HG02885 (cell line): ENCODE measurements around the gene CDH26.

Experiments
- ATAC-seq: cut with Tn5 transposase; IDR thresholded peaks from one replicate; pipeline ENCODE4 v1.9.1; 2021; ENCODE audit warnings: mild to moderate bottlenecking; ENCODE audit not compliant: unreplicated experiment, poor library complexity

Gene CDH26

DNA sequence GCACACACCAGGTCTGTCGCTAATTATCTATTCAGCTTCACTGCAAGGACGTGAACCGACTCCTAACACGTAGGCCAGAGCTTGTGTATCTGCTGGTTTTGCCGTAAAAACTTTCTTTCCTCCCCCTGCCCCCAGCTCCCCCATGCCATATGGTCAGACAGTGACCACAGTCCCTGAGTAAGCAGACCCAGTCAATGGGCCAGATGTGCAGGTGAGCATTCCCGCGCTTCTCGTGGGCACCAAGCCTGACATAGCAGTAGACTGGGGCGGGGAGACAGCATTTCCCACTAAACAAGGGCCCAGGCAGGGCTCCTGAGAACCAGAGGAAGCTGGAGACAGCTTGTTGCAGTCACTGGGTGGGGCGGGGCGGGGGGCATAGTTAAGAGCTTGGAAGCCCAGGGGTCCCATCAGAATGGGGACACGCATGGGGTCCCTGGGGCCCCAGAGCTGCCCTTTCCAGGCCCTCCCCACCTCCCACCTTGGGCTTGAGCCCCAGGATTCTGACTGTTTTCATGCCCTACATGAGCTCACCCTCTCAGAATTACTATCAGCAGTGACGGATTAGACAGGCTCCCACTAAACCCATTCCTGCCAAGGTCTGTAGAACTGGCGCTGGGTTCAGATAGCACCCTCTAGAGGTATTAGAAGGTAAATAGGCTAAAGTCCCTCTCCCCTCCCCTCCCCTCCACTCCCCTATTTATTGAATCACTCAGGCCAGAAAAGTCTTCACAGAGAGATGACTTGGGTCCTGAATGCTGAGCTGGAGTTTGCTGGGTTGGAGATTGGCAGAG lies 51.8 kb downstream of the CDH26 start:
- no peak for ATAC-seq

DNA sequence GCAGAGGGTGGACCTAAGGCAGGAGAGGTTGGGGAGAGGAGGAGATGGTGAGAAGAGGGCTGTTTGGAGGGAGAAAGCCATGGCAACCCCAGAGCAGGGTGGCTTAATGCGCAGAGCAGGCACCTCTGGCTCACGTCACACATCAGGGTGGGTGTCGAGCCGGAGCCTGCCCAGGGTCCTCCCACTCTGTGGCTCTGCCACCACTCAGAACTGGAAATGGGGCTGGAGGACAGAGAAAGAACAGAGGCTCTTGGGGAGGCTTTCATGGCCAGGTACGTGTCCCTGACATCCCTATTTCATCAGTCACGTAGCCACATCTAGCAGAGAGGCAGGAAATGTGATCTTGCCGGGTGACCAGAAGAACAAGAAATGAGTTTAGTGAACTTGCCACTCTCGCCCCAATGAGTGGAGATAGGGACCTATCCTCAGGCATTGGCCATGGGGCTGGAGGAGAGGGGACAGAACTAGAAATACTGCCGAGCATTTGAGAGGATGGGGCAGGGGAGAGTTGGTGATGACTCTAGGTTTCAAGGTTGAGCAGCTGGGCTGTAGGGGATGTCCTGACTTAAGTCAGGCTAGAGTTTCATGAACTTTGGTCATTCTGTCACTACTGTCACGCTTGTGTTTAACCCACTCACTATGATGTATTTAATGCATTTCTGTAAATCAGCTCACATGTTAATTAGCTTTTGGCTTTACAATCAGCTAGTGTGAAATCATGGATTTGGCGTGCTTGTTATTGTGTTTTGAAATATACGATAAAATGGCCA lies 52.7 kb downstream of the CDH26 start:
- ATAC-seq, result no peak

DNA sequence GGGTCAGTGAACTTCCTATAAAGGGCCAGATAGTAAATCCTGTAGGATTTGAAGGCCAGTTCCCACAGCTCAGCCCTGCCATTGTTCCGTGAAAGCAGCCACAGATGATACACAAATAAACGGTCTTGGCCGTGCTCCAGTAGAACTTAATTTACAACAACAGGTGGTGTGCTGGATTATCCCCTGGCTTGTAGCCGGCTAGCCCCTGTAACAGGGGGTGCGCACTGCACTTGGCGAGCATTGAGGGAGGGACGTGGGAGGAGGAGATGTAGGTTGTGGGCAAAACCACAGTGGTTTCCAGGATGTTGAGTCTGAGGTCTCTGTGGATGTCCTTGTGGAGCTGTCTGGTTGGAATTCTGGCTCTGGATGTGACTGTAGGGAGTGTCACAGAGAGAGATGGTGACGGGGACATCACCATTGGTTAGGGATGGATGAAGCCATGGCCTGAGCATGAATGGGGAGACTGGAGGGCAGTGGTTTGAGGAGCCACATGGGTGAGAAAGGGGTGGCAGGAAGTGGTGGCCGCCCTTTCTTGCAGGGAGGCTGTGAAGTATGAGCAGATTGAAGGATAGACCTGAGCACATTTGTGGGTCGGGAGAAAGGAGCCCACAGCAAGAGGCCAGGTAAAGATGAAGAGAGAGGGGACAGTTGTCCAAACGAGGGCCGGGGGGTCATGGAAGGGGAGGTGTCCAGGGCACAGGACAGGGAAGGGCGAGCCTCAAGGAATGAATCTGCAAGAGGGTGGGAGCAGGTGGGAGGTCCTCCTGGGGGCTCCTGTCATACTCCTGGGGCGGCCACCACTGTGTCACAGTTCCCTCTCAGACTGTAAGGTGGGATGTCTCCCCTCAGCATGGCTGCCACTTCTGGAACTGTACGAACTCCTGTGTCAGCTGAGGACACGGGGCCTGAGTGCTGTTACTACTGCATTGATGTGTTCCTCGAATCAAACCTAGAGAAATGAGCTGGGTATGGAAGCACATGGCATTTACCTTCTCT lies 53.6 kb downstream of the CDH26 start:
- no peak for ATAC-seq

DNA sequence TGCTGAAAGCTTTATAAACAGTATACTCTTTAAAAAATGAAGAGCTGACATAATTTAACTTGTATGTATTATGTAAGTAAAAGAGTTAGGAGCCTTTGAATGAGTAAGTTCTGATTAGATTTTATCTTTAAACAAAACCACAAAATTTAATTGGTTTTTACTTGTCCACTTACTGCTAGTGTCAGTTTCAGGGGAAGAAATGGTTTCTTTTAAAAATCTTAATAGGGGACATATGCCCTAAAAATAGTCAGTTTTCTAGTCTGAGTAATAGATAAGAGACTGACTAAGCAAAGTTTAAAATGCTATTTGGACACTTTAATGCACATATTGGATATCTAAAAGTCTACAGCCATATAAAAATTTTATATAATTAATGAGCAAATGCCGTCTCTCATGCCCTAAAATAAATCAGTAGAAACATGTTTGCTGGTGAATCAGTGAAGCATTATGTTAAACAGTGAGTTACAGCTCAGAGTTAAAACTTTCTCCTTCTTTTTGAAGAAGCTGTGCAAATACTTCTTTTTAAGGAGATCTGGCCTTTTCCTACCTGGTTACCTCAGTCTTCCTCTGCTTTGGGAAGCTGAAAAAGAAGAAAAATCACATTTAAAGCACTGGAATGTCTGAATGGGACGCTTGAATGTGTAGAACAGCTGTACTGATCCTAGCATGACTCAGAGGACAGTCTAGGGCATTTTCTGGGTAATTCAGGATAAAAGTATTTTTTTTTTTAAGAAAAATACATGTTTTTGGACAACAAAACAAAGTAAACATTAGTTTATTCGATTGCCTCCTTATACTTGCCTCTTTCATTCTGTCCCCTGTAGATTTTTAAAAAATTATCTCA lies 55.3 kb downstream of the CDH26 start:
- no peak for ATAC-seq

DNA sequence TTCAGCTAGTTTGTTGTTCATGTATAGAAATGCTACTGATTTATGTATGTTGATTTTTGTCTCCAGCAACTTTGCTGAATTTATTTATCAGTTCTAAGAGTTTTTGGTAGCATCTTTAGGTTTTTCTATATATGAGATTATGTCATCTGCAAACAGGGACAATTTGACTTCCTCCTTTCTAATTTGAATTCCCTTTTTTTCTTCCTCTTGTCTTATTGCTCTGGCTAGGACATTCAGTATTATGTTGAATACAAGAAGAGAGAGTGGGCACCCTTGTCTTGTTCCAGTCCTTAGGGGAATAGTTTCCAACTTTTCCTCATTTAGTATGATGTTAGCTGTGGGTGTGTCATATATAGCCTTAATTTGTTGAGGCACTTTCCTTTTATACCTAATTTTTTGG lies 58.2 kb downstream of the CDH26 start:
- ATAC-seq, result no peak

DNA sequence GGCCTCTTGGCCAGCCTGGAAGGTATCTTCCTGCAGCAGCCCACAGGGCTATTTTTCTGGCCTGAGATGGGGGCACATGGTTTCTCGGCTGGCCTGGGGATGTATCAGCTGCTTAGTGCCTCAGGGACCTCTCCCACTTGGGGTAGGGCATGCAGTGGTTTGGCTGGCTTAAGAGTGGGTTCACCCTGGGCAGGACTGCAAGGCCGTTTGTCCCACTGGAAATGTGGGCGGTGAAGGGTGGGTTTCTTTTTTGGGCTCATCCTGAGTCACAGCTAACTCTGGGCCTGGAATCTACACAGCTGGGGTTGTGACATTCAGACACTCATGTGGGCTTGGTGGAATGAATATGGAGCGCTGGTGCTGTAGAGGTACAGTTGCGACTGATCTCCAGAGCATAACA lies 62.0 kb downstream of the CDH26 start:
- ATAC-seq, result no peak

DNA sequence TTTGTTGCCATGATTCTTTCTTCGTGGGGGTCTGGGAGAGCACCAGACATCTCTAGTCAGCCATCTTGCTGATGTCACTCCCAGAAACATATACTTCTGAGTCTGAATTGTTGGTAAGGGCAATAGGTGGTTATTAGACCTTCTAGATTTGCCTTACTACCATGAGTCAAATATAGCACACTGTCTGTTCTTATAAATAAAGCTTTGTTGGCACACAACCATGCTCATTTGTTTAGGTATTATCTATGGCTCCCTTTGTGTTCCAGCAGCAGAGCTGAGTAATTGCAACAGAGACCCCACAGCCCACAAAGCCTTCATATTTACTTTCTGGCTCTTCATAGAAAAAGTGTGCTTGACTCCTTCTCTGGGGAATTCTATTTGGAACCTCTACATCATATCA lies 62.9 kb downstream of the CDH26 start:
- ATAC-seq, result no peak

DNA sequence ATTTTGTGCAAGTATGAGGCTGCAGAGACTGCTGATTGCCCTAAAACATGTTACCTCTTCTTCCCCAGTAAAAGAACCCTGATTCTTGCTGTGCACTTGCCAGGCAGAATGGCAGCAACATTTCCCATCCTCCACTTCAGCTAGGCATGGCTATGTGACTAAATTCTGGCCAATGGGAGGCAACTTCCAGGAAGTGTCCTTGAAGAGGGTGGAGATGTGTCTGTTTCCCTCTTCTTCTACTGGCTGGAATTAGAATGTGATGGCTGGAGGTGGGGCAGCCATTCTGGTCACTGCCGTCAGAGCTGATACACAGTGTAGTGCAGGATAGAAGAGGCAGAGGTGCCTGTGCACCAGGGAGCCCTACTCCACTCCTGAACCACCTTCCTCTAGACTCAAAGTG lies 64.6 kb downstream of the CDH26 start:
- no peak for ATAC-seq

DNA sequence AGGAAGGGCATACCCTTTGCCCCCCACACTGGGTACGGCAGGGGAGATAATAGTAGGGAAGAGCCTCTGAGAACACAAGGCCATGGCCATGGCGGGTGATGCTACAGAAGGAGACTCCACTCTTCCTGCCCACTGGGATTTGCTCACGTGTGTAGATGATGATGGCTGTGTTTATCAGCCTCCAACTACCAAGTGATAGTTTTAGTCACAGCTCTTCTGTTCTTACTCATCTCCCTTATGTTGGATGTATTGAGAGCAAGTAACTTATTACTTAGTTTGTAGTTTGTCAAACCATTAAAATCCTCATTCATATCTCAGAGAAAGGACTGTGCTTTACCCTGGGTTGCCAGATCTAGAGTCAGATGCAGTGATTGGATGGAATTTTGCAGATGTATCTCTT lies 66.0 kb downstream of the CDH26 start:
- ATAC-seq, result no peak

DNA sequence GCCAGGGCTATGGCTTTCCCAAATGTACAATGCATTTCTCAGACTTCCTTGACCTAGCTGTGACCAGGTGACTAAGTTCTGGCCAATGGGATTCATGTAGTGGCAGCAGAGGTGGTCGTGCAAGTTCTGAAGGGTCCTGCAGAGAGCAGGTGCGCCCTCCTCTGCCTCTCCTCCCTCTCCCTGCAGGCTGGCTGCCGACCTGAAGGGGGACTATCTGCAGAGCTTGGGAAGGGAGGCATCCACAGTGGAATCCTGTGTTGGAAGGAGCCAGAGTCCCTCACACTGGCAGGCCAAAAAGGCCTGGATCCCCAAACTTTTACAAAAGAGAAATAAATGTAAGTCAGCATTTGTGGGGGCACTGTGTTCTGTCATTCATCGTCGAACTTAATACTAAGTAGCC lies 66.6 kb downstream of the CDH26 start:
- ATAC-seq, result no peak

DNA sequence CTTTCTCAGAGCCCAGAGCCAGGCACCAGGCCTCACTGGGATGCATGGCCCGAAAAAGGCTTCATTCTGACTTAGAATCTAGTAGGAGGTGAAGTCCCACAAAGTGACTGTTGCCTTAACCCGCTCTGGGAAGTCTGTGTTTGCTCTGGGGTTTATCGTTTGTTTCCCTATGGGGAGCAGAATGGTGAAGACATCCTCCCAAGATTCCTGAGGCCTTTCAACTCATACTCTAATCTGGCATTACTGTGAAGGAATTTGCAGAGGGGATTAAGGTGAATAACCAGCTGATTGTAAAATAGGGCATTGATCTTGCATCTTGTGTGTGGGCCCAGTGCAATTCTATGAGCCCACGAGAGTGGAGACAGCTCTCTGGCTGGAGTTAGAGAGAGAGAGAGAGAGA lies 67.8 kb downstream of the CDH26 start:
- ATAC-seq, result no peak

DNA sequence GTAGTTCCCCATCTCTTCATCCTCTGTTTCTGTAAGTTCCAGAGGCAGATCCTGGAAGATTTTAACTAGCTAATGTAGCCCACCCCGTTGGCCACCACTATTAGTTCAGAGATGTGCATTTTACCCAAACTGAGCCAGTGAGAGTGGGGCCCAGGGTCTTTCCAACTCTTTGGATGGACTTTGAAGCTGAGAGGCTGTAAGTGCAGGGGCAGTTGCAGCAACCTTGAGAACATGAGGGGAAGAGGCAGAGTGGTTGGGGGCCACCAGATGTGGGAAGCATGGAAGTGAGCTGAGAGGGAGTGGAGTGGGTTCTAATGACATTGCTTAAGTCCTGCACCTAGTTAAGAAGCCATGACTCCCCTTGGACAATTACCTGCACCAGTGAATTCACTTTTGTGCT lies 72.2 kb downstream of the CDH26 start:
- ATAC-seq, result no peak

DNA sequence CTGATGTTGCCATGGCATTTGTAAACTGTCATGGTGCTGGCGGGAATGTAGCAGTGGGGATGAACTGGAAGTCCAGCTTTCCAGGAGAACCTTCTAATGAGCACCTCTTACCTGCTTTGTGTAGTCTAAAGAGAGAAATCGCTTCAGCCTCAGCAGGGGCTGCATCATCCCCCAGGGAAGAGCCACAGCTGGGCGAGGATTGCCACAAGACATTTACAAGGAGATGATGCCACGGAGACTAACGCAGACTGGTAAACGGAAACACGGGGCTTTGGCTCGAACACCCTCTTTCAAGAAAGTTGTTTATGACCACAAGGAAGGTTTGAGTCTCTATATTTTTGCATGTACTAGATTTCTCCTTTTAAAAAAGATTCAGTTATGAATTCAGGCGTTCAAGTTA lies 72.9 kb downstream of the CDH26 start:
- no peak for ATAC-seq

DNA sequence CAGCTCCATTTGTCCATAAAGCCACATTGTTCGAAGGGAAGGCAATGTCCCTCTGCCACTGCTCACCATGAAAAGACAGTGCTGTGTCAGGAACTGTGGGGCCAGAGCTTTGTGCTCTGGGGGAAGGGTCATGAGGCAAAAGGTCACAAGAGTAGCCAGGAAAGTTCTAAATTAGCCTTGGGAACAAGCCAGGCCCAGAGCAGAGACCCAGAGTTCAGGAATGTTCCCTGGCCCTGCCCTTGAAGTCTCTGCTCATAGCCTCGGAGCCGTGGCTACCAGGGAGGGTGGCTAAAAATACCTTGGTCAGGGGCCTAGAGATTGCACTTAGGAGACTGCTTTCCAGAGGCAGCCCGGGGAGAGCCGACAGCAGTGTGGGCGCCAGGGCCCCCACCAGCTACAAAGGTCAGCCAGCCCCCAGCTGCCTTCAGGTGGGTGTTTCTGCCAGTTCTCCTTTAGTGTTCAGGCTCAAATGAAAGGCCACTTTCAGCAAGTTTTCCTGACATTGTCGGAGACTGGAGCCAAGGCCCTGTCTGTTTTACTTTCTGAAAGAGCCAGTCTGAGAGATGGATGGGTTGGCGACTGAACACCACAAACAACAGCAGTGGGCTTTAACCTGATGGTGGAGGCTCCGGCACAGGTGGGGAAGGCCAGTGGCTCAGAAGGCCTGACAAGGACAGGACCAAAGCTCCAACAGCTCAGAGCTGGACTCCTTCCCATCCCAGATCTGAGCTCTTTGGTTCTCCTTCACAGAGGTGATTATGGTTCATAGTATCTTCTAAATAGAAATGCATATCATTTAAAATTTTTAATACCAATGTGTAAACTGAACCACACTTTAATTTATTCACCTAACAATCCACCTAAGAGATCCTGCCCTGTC lies 76.2 kb downstream of the CDH26 start:
- ATAC-seq, result no peak

DNA sequence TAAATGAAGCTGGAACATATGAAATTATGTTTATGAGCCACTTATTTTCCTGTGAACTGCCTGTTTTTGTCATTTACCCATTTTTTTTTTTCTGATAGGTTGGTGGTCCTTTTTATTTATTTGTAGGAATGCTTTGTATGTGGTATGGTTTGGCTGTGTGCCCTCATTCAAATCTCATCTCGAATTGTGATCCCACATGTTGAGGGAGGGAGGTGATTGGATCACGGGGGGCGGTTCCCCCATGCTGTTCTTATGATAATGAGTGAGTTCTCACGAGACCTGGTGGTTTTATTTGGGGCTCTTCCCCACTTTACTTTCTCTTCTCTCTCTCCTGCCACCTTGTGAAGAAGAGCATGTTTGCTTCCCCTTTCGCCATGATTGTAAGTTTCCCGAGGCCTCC lies 77.3 kb downstream of the CDH26 start:
- no peak for ATAC-seq

DNA sequence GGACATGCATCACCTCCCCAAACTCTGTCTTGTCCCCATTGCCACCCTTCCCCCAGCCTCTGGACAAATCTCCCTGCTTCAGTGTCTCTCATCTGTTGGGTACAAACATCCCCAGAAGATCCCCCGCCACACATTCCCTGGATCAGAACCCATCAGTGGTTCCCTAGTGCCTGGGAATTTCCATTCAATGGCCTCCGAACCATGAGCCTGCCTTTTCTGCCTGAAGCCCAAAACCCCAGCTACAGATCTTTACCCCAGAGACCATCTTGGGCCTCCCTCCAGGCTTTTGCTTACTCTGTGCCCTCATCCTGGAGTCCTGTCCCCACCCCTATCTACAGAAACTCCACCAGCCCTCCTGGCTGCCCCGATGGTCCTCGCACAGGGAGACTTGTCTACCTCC lies 78.1 kb downstream of the CDH26 start:
- no peak for ATAC-seq

DNA sequence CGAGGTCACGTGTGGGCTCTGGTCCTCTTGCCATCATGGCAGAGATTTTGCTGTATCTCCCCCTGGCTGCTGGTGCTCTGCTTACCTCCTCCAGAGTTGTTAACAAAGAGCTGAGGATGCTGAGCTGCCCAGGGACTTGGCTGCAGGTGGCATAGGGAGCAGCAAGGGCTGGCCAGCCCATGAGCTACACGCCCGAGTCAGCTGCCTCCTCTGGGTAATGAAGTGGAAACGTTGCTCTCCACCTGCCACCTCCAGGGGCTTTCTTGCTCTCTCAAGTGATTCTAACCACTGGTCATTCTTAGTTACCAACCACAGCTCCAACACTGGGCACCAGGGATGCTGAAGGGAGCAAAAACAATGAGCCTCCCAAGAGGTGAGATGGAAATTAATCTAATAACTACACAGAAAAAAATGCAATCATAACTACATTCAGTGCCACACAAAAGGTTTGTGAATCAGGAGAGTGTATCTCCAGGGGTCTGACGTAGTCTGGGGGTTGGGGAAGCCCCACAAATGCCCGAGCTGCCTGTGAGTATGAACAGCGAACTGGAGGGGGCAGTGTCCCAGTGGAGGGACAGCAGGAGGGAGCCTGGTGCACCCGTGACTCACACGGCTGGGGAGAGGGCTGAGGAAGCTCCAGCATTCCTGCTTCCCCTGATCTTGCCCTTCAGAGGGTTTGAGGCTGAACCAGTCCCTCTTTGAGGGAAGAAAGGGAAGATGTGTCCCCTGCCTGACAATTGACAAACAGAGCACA lies 78.7 kb downstream of the CDH26 start:
- ATAC-seq, result no peak

DNA sequence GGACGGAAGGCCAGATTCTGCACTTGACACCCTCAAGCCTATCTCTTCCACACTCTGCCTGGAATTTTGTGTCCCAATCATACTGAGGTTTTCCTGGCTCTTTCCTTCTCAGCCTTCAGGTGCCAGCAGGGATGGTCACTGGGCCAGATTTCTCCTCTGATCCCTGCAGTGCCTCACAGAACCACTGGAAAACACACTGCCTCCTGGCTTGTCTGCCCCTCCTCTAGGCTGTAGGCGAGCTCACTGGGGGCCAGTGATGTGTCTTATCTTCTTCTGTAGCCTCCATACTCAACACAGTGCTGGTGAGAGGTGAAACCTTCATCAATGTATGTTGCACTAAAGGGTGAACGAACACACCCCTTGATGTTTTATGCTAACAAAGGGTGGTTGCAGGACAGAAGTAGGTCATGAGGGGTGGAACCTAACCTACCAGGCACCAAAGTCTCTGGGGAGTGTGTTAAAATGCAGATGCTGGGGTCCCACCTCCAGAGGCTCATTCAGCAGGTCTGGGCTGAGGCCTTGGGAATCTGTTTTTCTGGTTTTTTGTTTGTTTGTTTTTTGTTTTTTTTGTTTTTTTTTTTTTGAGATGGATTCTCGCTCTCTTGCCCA lies 80.3 kb downstream of the CDH26 start:
- no peak for ATAC-seq
